Vagina (tissue), 2 donors: ENCODE measurements around the gene BRMS1.

ENCODE experiments used
- POLR2A ChIP-seq, 2 donors: fragments of 450-650 bp; IDR thresholded peaks; one replicate each; pipeline ENCODE4 v1.6.1; 2017; ENCODE audit warnings: antibody characterized with exemption in 2 of 2, mild to moderate bottlenecking in 2 of 2, moderate library complexity in 2 of 2
- POLR2AphosphoS5 ChIP-seq, 2 donors: sonication (generic); formaldehyde crosslinking; IDR thresholded peaks; one replicate each; pipeline ENCODE4 v1.9.0; 2017; ENCODE audit warnings: antibody characterized with exemption in 2 of 2, mild to moderate bottlenecking in 2 of 2, low read depth in 1 of 2; ENCODE audit not compliant: insufficient read depth in 1 of 2
- TF ChIP-seq, protein P1 (sequence below), 3 experiments: fragments of 450-650 bp in 2 of 3; fragments of 200-600 bp in 1 of 3; sonication (generic) in 1 of 3; IDR thresholded peaks; one replicate each; pipeline ENCODE4 v1.5.1; 2017 to 2019; ENCODE audit warnings: antibody characterized with exemption in 3 of 3, mild to moderate bottlenecking in 2 of 3, moderate library complexity in 2 of 3

- TF ChIP-seq POLR2AphosphoS5 (IDR thresholded peaks at IDR 0.05; ENCODE audit: insufficient read depth in 1 of 2, low read depth in 1 of 2): peak; percentile 56 to 77
- TF ChIP-seq, protein P1, sequence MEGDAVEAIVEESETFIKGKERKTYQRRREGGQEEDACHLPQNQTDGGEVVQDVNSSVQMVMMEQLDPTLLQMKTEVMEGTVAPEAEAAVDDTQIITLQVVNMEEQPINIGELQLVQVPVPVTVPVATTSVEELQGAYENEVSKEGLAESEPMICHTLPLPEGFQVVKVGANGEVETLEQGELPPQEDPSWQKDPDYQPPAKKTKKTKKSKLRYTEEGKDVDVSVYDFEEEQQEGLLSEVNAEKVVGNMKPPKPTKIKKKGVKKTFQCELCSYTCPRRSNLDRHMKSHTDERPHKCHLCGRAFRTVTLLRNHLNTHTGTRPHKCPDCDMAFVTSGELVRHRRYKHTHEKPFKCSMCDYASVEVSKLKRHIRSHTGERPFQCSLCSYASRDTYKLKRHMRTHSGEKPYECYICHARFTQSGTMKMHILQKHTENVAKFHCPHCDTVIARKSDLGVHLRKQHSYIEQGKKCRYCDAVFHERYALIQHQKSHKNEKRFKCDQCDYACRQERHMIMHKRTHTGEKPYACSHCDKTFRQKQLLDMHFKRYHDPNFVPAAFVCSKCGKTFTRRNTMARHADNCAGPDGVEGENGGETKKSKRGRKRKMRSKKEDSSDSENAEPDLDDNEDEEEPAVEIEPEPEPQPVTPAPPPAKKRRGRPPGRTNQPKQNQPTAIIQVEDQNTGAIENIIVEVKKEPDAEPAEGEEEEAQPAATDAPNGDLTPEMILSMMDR (IDR thresholded peaks at IDR 0.05): no peak
- no peak for TF ChIP-seq POLR2A (IDR thresholded peaks at IDR 0.05)
Measured at GRCh38 chr11:66347425-66348276, 2.7 kb upstream of the BRMS1 start, which contains the start of gene B4GAT1.
